GM12878 (cell line): ENCODE data around the gene PTPRN2.

Experiments used
- CBX5 ChIP-seq: sonication (generic); IDR thresholded peaks from 2 replicates; pipeline ENCODE4 v1.6.1; 2016; ENCODE audit warnings: low read depth, moderate library complexity, mild to moderate bottlenecking, inconsistent platforms
- CHD4 ChIP-seq: fragments of 200-600 bp; sonication (generic); IDR thresholded peaks from 2 replicates; pipeline ENCODE4 v1.6.1; 2016; ENCODE audit warnings: mild to moderate bottlenecking

DNA sequence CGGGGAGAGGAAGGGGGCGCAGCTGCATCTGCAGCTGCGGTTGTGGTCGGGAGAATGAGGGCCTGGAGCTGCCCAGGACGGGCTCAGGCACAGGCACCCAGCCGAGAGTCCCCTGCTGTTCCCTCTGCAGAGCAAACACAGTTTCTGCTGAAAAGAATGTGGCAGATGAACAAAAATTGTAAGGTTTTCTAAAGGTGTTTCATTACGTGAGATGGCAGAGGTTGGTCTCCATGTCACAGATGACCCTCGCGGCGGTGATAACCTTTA, 794.6 kb downstream of the PTPRN2 start:
- TF ChIP-seq CHD4 (no peak), CBX5 (no peak)
